GM19351 (cell line): ENCODE data around the gene SARS2.
"Not testable (repeated sequence)": the region's sequence is repeated elsewhere in the genome, so short reads cannot be mapped to it uniquely, and the experiment has no call there.

Source experiments
- ATAC-seq: cut with Tn5 transposase; IDR thresholded peaks from one replicate; pipeline ENCODE4 v1.9.1; 2021; ENCODE audit warnings: mild to moderate bottlenecking, moderate library complexity; ENCODE audit not compliant: unreplicated experiment

Gene SARS2

GRCh38 chr19:38946229-38947010 is 15.9 kb upstream of the SARS2 start:
- ATAC-seq = no peak

GRCh38 chr19:38945562-38946228 is 15.1 kb upstream of the SARS2 start:
- no peak for ATAC-seq

GRCh38 chr19:38944981-38945506 is 14.5 kb upstream of the SARS2 start:
- no peak for ATAC-seq

GRCh38 chr19:38942471-38943181 is 12.1 kb upstream of the SARS2 start:
- ATAC-seq = no peak

GRCh38 chr19:38941979-38942378 is 11.4 kb upstream of the SARS2 start:
- no peak for ATAC-seq

- ATAC-seq = not testable (repeated sequence)
These were observed 10.9 kb upstream of the SARS2 start for GRCh38 chr19:38941466-38941865.

- ATAC-seq = no peak
These were observed 9.4 kb upstream of the SARS2 start for GRCh38 chr19:38939957-38940356.

GRCh38 chr19:38933544-38933943 is 3.0 kb upstream of the SARS2 start:
- no peak for ATAC-seq

GRCh38 chr19:38932425-38933179 is 2.0 kb upstream of the SARS2 start:
- ATAC-seq = no peak

- ATAC-seq = no peak
These were observed 894 bp upstream of the SARS2 start for GRCh38 chr19:38931521-38931793.

- peak; percentile 92 for ATAC-seq
These were observed 385 bp upstream of the SARS2 start, which contains the start of gene MRPS12 for GRCh38 chr19:38930776-38931520. Gene MRPS12, plus strand, starts transcription at chr19:38930944. Its CDS starts 351 bp downstream, at chr19:38931295.

GRCh38 chr19:38928391-38929001 is 2.1 kb downstream of the SARS2 start:
- no peak for ATAC-seq

- ATAC-seq = no peak
These were observed 6.2 kb downstream of the SARS2 start for GRCh38 chr19:38924388-38924787.

GRCh38 chr19:38922482-38922881 is 8.1 kb downstream of the SARS2 start:
- ATAC-seq = no peak

- ATAC-seq = no peak
These were observed 8.9 kb downstream of the SARS2 start for GRCh38 chr19:38921420-38922274.

- no peak for ATAC-seq
These were observed 9.8 kb downstream of the SARS2 start for GRCh38 chr19:38920602-38921419.

- ATAC-seq = no peak
These were observed 10.5 kb downstream of the SARS2 start for GRCh38 chr19:38919837-38920601.
